ENCODE results near the gene ATRIP.

The ATRIP gene

GRCh38 chr3:48416546-48416945 lies 30.0 kb upstream of the ATRIP start:
- DNase-seq: no peak
- no peaks in the 10 kb centered on the region for H3K79me2 ChIP-seq (ENCODE audit: low read length)
- H3F3A ChIP-seq (ENCODE audit: insufficient read depth, low read length): no peaks in the 10 kb centered on the region
- H3K4me1 ChIP-seq (ENCODE audit: low read length): no peaks in the 10 kb centered on the region
- no peaks in the 10 kb centered on the region for H3K36me3 ChIP-seq (replicated peaks; ENCODE audit: insufficient read depth, low read length)
- no peak overlapping the region for H2AFZ ChIP-seq (ENCODE audit: low read length)
- no peaks in the 10 kb centered on the region for H3K9me3 ChIP-seq (replicated peaks; ENCODE audit: insufficient read depth, low read length)
- peaks cover 25% of the 10 kb centered on the region; the same call in 1 of the 2 replicates for H3K27me3 ChIP-seq (replicated peaks; ENCODE audit: insufficient read depth, low read length)
- no peak for TF ChIP-seq EZH2 (optimal IDR thresholded peaks at IDR 0.05; ENCODE audit: low read depth, low read length)
- TF ChIP-seq EZH2phosphoT487 (IDR thresholded peaks at IDR 0.05; ENCODE audit: low read length): no peak
- no peak for TF ChIP-seq CTCF (IDR thresholded peaks at IDR 0.05; ENCODE audit: low read length)
- H4K20me1 ChIP-seq (ENCODE audit: insufficient read depth, low read length): no peaks in the 10 kb centered on the region
- H3K9ac ChIP-seq (ENCODE audit: low read length): no peak overlapping the region
- no peak overlapping the region for H3K4me3 ChIP-seq (ENCODE audit: low read length)
- H3K9me2 ChIP-seq (replicated peaks; ENCODE audit: insufficient read depth, low read length): no peaks in the 10 kb centered on the region
- no peak overlapping the region for H3K4me2 ChIP-seq (ENCODE audit: low read depth, low read length)
- no peak overlapping the region for H3K27ac ChIP-seq (ENCODE audit: low read length)

- H2AFZ ChIP-seq (ENCODE audit: low read length): no peak overlapping the region
- no peaks in the 10 kb centered on the region for H3K9me2 ChIP-seq (replicated peaks; ENCODE audit: insufficient read depth, low read length)
- TF ChIP-seq EZH2phosphoT487 (IDR thresholded peaks at IDR 0.05; ENCODE audit: low read length) (no peak), EZH2 (optimal IDR thresholded peaks at IDR 0.05; ENCODE audit: low read depth, low read length) (no peak), CTCF (IDR thresholded peaks at IDR 0.05; ENCODE audit: low read length) (no peak)
- no peaks in the 10 kb centered on the region for H3F3A ChIP-seq (ENCODE audit: insufficient read depth, low read length)
- peaks cover 25% of the 10 kb centered on the region; the same call in 1 of the 2 replicates for H3K27me3 ChIP-seq (replicated peaks; ENCODE audit: insufficient read depth, low read length)
- no peaks in the 10 kb centered on the region for H4K20me1 ChIP-seq (ENCODE audit: insufficient read depth, low read length)
- no peak for DNase-seq
- H3K9ac ChIP-seq (ENCODE audit: low read length): no peak overlapping the region
- H3K36me3 ChIP-seq (replicated peaks; ENCODE audit: insufficient read depth, low read length): no peaks in the 10 kb centered on the region
- no peak overlapping the region for H3K4me3 ChIP-seq (ENCODE audit: low read length)
- no peak overlapping the region for H3K27ac ChIP-seq (ENCODE audit: low read length)
- H3K4me1 ChIP-seq (ENCODE audit: low read length): no peaks in the 10 kb centered on the region
- H3K79me2 ChIP-seq (ENCODE audit: low read length): no peaks in the 10 kb centered on the region
- H3K4me2 ChIP-seq (ENCODE audit: low read depth, low read length): no peak overlapping the region
- H3K9me3 ChIP-seq (replicated peaks; ENCODE audit: insufficient read depth, low read length): no peaks in the 10 kb centered on the region
Measured at GRCh38 chr3:48417529-48418108, 28.9 kb upstream of the ATRIP start.

GRCh38 chr3:48418140-48418539 lies 28.4 kb upstream of the ATRIP start:
- no peak overlapping the region for H3K27ac ChIP-seq (ENCODE audit: low read length)
- no peak overlapping the region for H3K4me2 ChIP-seq (ENCODE audit: low read depth, low read length)
- H3K4me3 ChIP-seq (ENCODE audit: low read length): no peak overlapping the region
- H3K27me3 ChIP-seq (replicated peaks; ENCODE audit: insufficient read depth, low read length): peaks cover 31% of the 10 kb centered on the region
- no peaks in the 10 kb centered on the region for H3F3A ChIP-seq (ENCODE audit: insufficient read depth, low read length)
- H3K9me3 ChIP-seq (replicated peaks; ENCODE audit: insufficient read depth, low read length): no peaks in the 10 kb centered on the region
- H2AFZ ChIP-seq (ENCODE audit: low read length): no peak overlapping the region
- no peaks in the 10 kb centered on the region for H4K20me1 ChIP-seq (ENCODE audit: insufficient read depth, low read length)
- H3K9me2 ChIP-seq (replicated peaks; ENCODE audit: insufficient read depth, low read length): no peaks in the 10 kb centered on the region
- no peak for DNase-seq
- no peaks in the 10 kb centered on the region for H3K79me2 ChIP-seq (ENCODE audit: low read length)
- no peaks in the 10 kb centered on the region for H3K4me1 ChIP-seq (ENCODE audit: low read length)
- TF ChIP-seq CTCF (IDR thresholded peaks at IDR 0.05; ENCODE audit: low read length) (no peak), EZH2phosphoT487 (IDR thresholded peaks at IDR 0.05; ENCODE audit: low read length) (no peak), EZH2 (optimal IDR thresholded peaks at IDR 0.05; ENCODE audit: low read depth, low read length) (no peak)
- no peak overlapping the region for H3K9ac ChIP-seq (ENCODE audit: low read length)
- no peaks in the 10 kb centered on the region for H3K36me3 ChIP-seq (replicated peaks; ENCODE audit: insufficient read depth, low read length)

All from MM.1S (cell line).